HepG2 (cell line): ENCODE results near the gene ZSCAN21.

ENCODE experiments used
- BCL6 ChIP-seq: IDR thresholded peaks from 2 replicates; pipeline ENCODE4 v1.6.1; 2016; ENCODE audit warnings: missing genetic modification reagents, missing compliant biosample characterization
- CTCF ChIP-seq: sonication (generic); formaldehyde crosslinking; IDR thresholded peaks from 2 replicates; pipeline ENCODE4 v1.5.0; 2020; ENCODE audit warnings: mild to moderate bottlenecking, missing genetic modification reagents, moderate library complexity
- EP300 ChIP-seq, 3 experiments: sonication (generic) in 1 of 3; formaldehyde crosslinking in 1 of 3; IDR thresholded peaks; 2 replicates each; pipeline versions ENCODE4 v1.5.1 to v1.6.1; 2011 to 2020; ENCODE audit warnings: low read depth in 2 of 3, low read length in 2 of 3, borderline replicate concordance in 1 of 3, improper control_type of control experiment in 1 of 3, mild to moderate bottlenecking in 1 of 3, missing genetic modification reagents in 1 of 3, moderate library complexity in 1 of 3
- NR0B2 ChIP-seq: sonication (generic); formaldehyde crosslinking; IDR thresholded peaks from 2 replicates; pipeline ENCODE4 v1.4.0; 2020; ENCODE audit warnings: mild to moderate bottlenecking, missing genetic modification reagents
- REST ChIP-seq, 2 experiments: IDR thresholded peaks; 2 replicates each; pipeline ENCODE4 v1.6.1; 2011 to 2012; ENCODE audit warnings: low read length in 2 of 2, borderline replicate concordance in 1 of 2, low read depth in 1 of 2, mild to moderate bottlenecking in 1 of 2, moderate library complexity in 1 of 2
- RNF219 ChIP-seq: sonication (generic); formaldehyde crosslinking; IDR thresholded peaks from 2 replicates; pipeline ENCODE4 v1.5.0; 2020; ENCODE audit warnings: mild to moderate bottlenecking, missing genetic modification reagents
- SKI ChIP-seq: fragments of 450-650 bp; IDR thresholded peaks from one replicate; pipeline ENCODE4 v1.6.1; 2018; ENCODE audit warnings: mild to moderate bottlenecking; ENCODE audit not compliant: partially characterized antibody
- ZBTB43 ChIP-seq: sonication (generic); formaldehyde crosslinking; conservative IDR thresholded peaks from 2 replicates; pipeline ENCODE4 v1.4.0; 2020; ENCODE audit warnings: missing genetic modification reagents
- ZNF253 ChIP-seq: sonication (generic); formaldehyde crosslinking; IDR thresholded peaks from 2 replicates; pipeline ENCODE4 v1.8.0; 2022; ENCODE audit warnings: mild to moderate bottlenecking, missing genetic modification reagents, borderline replicate concordance
- ZNF276 ChIP-seq: sonication (generic); formaldehyde crosslinking; IDR thresholded peaks from 2 replicates; pipeline ENCODE4 v1.4.0; 2020; ENCODE audit warnings: mild to moderate bottlenecking, low read depth, missing genetic modification reagents
- ZNF354B ChIP-seq: sonication (generic); formaldehyde crosslinking; IDR thresholded peaks from 2 replicates; pipeline ENCODE4 v1.8.0; 2022; ENCODE audit warnings: mild to moderate bottlenecking, missing genetic modification reagents
- ZNF512 ChIP-seq: sonication (generic); formaldehyde crosslinking; IDR thresholded peaks from 2 replicates; pipeline ENCODE4 v1.4.0; 2020; ENCODE audit warnings: mild to moderate bottlenecking, missing genetic modification reagents
- ZNF83 ChIP-seq: sonication (generic); formaldehyde crosslinking; IDR thresholded peaks from 2 replicates; pipeline ENCODE4 v1.4.0; 2020; ENCODE audit warnings: missing genetic modification reagents, mild to moderate bottlenecking, borderline replicate concordance
- ZSCAN21 ChIP-seq: sonication (generic); formaldehyde crosslinking; IDR thresholded peaks from 2 replicates; pipeline ENCODE4 v1.8.0; 2022; ENCODE audit warnings: mild to moderate bottlenecking, missing genetic modification reagents, moderate library complexity, borderline replicate concordance

GRCh38 chr7:100101016-100101862 lies 51.7 kb downstream of the ZSCAN21 start, which contains the start of the genes AP4M1 and MCM7:
- 0 out of 2 replicates have a peak, but pooled peaks have one; percentile 11 for TF ChIP-seq BCL6 (CRISPR knock-in tag)
- TF ChIP-seq SKI, result no peak
- TF ChIP-seq ZNF512, result no peak
- 0 out of 4 replicates have a peak, but pooled peaks of 1 of the 2 experiments have one; percentile 1 for TF ChIP-seq REST (IDR thresholded peaks at IDR 0.05; ENCODE audit: borderline replicate concordance in 1 of 2, low read depth in 1 of 2, low read length in 2 of 2)
- peak; percentile 90; the same call in 1 of the 2 replicates for TF ChIP-seq ZSCAN21
- peak in 1 of 2 experiments; percentile 23; a peak in 2 of 4 replicates for TF ChIP-seq EP300 (IDR thresholded peaks at IDR 0.05; ENCODE audit: low read depth in 2 of 2, low read length in 2 of 2)
- TF ChIP-seq EP300 (CRISPR knock-in tag; IDR thresholded peaks at IDR 0.05; ENCODE audit: borderline replicate concordance), result no peak
- TF ChIP-seq ZNF253 (CRISPR knock-in tag), result peak; percentile 45; the same call in 1 of the 2 replicates
- TF ChIP-seq ZNF83 (CRISPR knock-in tag), result peak; percentile 89; the same call in 1 of the 2 replicates
- TF ChIP-seq ZNF276 (CRISPR knock-in tag), result no peak; the same call in 1 of the 2 replicates
- no peak for TF ChIP-seq ZBTB43 (CRISPR knock-in tag)
- peak; percentile 76; the same call in 1 of the 2 replicates for TF ChIP-seq NR0B2 (CRISPR knock-in tag)
- no peak for TF ChIP-seq CTCF (CRISPR knock-in tag)
- no peak for TF ChIP-seq ZNF354B (CRISPR knock-in tag)
- no peak for TF ChIP-seq RNF219 (CRISPR knock-in tag)
